ENCODE measurements around the gene TNNT3.

The TNNT3 gene

GRCh38 chr11:1932105-1932480, 12.6 kb downstream of the TNNT3 start:
- Histone ChIP-seq H4K20me1 (ENCODE audit: low read depth, low read length) (no peaks in the 10 kb centered on the region), H3F3A (ENCODE audit: insufficient read depth) (no peaks in the 10 kb centered on the region), H3K9me2 (replicated peaks; ENCODE audit: insufficient read depth, low read length) (no peaks in the 10 kb centered on the region), H3K4me3 (ENCODE audit: insufficient read depth, low read length, poor library complexity, severe bottlenecking) (no peak overlapping the region), H3K4me2 (ENCODE audit: low read depth, low read length, poor library complexity, severe bottlenecking) (no peak overlapping the region), H3K9ac (ENCODE audit: low read length) (no peak overlapping the region), H3K9me3 (ENCODE audit: insufficient read depth, low read length) (no peaks in the 10 kb centered on the region), H2AFZ (ENCODE audit: low read depth, low read length, severe bottlenecking) (no peak overlapping the region), H3K27ac (ENCODE audit: low read depth, low read length) (no peak overlapping the region), H3K79me2 (ENCODE audit: insufficient read depth, low read length) (no peaks in the 10 kb centered on the region), H3K36me3 (ENCODE audit: low read length) (no peaks in the 10 kb centered on the region), H3K27me3 (ENCODE audit: low read length) (no peaks in the 10 kb centered on the region)
- TF ChIP-seq CTCF (IDR thresholded peaks at IDR 0.05; ENCODE audit: insufficient read depth, low read length, poor library complexity, severe bottlenecking) (no peak), EZH2phosphoT487 (conservative IDR thresholded peaks at IDR 0.05; ENCODE audit: low read length) (no peak)

GRCh38 chr11:1932681-1933080, 13.2 kb downstream of the TNNT3 start:
- H3K27me3 ChIP-seq (ENCODE audit: low read length) = no peaks in the 10 kb centered on the region
- H2AFZ ChIP-seq (ENCODE audit: low read depth, low read length, severe bottlenecking) = no peak overlapping the region
- H3K4me2 ChIP-seq (ENCODE audit: low read depth, low read length, poor library complexity, severe bottlenecking) = no peak overlapping the region
- no peaks in the 10 kb centered on the region for H3K79me2 ChIP-seq (ENCODE audit: insufficient read depth, low read length)
- H3K27ac ChIP-seq (ENCODE audit: low read depth, low read length) = no peak overlapping the region
- H3F3A ChIP-seq (ENCODE audit: insufficient read depth) = no peaks in the 10 kb centered on the region
- TF ChIP-seq CTCF (IDR thresholded peaks at IDR 0.05; ENCODE audit: insufficient read depth, low read length, poor library complexity, severe bottlenecking) = no peak
- TF ChIP-seq EZH2phosphoT487 (conservative IDR thresholded peaks at IDR 0.05; ENCODE audit: low read length) = no peak
- no peak overlapping the region for H3K4me3 ChIP-seq (ENCODE audit: insufficient read depth, low read length, poor library complexity, severe bottlenecking)
- no peaks in the 10 kb centered on the region for H4K20me1 ChIP-seq (ENCODE audit: low read depth, low read length)
- no peak overlapping the region for H3K9ac ChIP-seq (ENCODE audit: low read length)
- H3K9me2 ChIP-seq (replicated peaks; ENCODE audit: insufficient read depth, low read length) = no peaks in the 10 kb centered on the region
- H3K9me3 ChIP-seq (ENCODE audit: insufficient read depth, low read length) = no peaks in the 10 kb centered on the region
- H3K36me3 ChIP-seq (ENCODE audit: low read length) = no peaks in the 10 kb centered on the region

- Histone ChIP-seq H3K27me3 (ENCODE audit: low read length) (no peaks in the 10 kb centered on the region), H3K27ac (ENCODE audit: low read depth, low read length) (no peak overlapping the region), H3K36me3 (ENCODE audit: low read length) (no peaks in the 10 kb centered on the region), H3K79me2 (ENCODE audit: insufficient read depth, low read length) (no peaks in the 10 kb centered on the region), H3F3A (ENCODE audit: insufficient read depth) (no peaks in the 10 kb centered on the region), H3K4me3 (ENCODE audit: insufficient read depth, low read length, poor library complexity, severe bottlenecking) (no peak overlapping the region), H3K9ac (ENCODE audit: low read length) (no peak overlapping the region), H4K20me1 (ENCODE audit: low read depth, low read length) (no peaks in the 10 kb centered on the region), H2AFZ (ENCODE audit: low read depth, low read length, severe bottlenecking) (no peak overlapping the region), H3K4me2 (ENCODE audit: low read depth, low read length, poor library complexity, severe bottlenecking) (no peak overlapping the region), H3K9me3 (ENCODE audit: insufficient read depth, low read length) (no peaks in the 10 kb centered on the region), H3K9me2 (replicated peaks; ENCODE audit: insufficient read depth, low read length) (no peaks in the 10 kb centered on the region)
- TF ChIP-seq CTCF (IDR thresholded peaks at IDR 0.05; ENCODE audit: insufficient read depth, low read length, poor library complexity, severe bottlenecking) = no peak
- TF ChIP-seq EZH2phosphoT487 (conservative IDR thresholded peaks at IDR 0.05; ENCODE audit: low read length) = no peak
Observed at GRCh38 chr11:1933416-1934334, 14.2 kb downstream of the TNNT3 start.

Data from SU-DHL-6 (cell line).